HepG2 (cell line): Measurements from ENCODE around the gene TMTC4. TPM values are rescaled to one million over a fixed set of nuclear protein-coding genes. Genes with fewer than 3 reads are reported as not detected.
"Not testable (repeated sequence)": the region's sequence is repeated elsewhere in the genome, so short reads cannot be mapped to it uniquely, and the experiment has no call there.

Experiments
- ATAC-seq: fragments of 200-7000 bp; cut with Tn5 transposase; 3 replicates; pipeline ENCODE4 v1.9.1; 2020; ENCODE audit warnings: mild to moderate bottlenecking, moderate library complexity
- BruUV-seq: library from RNA; stranded (reverse); fragments of 400-500 nt; replicated peaks from 2 replicates; lab custom pipeline; 2021; lab: Mats Ljungman, UMichigan
- CTCF ChIA-PET: fragments of 300-600 bp; formaldehyde crosslinking; extraction: SDS; loops from one replicate; lab custom pipeline; 2021; ENCODE audit warnings: low total read pairs, inconsistent platforms, low intra/inter-chr PET ratio; lab: Yijun Ruan, JAX
- POLR2A ChIA-PET: fragments of 350-600 bp; sonication (Branson Sonifier 250); formaldehyde crosslinking; loops from one replicate; lab custom pipeline; 2020; ENCODE audit warnings: antibody characterized with exemption, inconsistent platforms; lab: Yijun Ruan, JAX
- DNase-seq: peaks from one replicate; pipeline ENCODE4 v3.0.0-alpha.2; 2015; ENCODE audit warnings: low spot score
- FAIRE-seq: peaks from 3 replicates; lab custom pipeline; 2011; peaks lifted over from hg19 to GRCh38; lab: Jason Lieb, UNC
- H2AFZ ChIP-seq: one replicate; pipeline ENCODE4 v1.6.1; 2011; ENCODE audit warnings: low read length, inconsistent platforms
- H3K27ac ChIP-seq: fragments of 300-600 bp; 3 replicates; pipeline ENCODE4 v1.8.0; 2011; ENCODE audit warnings: mixed run types, mild to moderate bottlenecking, mixed read lengths, low read length, inconsistent platforms; ENCODE audit not compliant: insufficient read depth; ENCODE audit errors: extremely low read length
- H3K27me3 ChIP-seq, 2 experiments: fragments of 200-600 bp in 1 of 2; 2 replicates in 1 of 2; 3 replicates in 1 of 2; pipeline versions ENCODE4 v1.6.0 to v1.8.0; 2011; ENCODE audit warnings: low read length in 2 of 2, mild to moderate bottlenecking in 2 of 2, moderate library complexity in 2 of 2, inconsistent platforms in 1 of 2; ENCODE audit not compliant: insufficient read depth in 2 of 2, control insufficient read depth in 1 of 2
- H3K36me3 ChIP-seq, 2 experiments: fragments of 200-600 bp in 1 of 2; replicated peaks in 1 of 2; 2 replicates in 1 of 2; 3 replicates in 1 of 2; pipeline versions ENCODE4 v1.5.1 to v1.8.0; 2011; ENCODE audit warnings: low read length in 2 of 2, inconsistent platforms in 1 of 2; ENCODE audit not compliant: insufficient read depth in 2 of 2, control insufficient read depth in 1 of 2
- H3K4me1 ChIP-seq: 2 replicates; pipeline ENCODE4 v1.5.1; 2012; ENCODE audit warnings: low read length, inconsistent platforms; ENCODE audit not compliant: insufficient read depth
- H3K4me2 ChIP-seq: 2 replicates; pipeline ENCODE4 v1.6.0; 2011; ENCODE audit warnings: low read depth, low read length, inconsistent platforms
- H3K4me3 ChIP-seq, 3 experiments: fragments of 200-600 bp in 1 of 3; sonication (generic), shearing (Covaris generic) in 1 of 3; replicated peaks in 1 of 3; 2 replicates each; pipeline ENCODE4 v1.5.1; 2011 to 2016; ENCODE audit warnings: low read length in 3 of 3, inconsistent platforms in 2 of 3, low read depth in 2 of 3, mild to moderate bottlenecking in 2 of 3, control low read depth in 1 of 3, mixed read lengths in 1 of 3; ENCODE audit not compliant: insufficient read depth in 1 of 3
- H3K79me2 ChIP-seq: one replicate; pipeline ENCODE4 v1.6.1; 2011; ENCODE audit warnings: low read length, inconsistent platforms; ENCODE audit not compliant: insufficient read depth
- H3K9ac ChIP-seq: 2 replicates; pipeline ENCODE4 v1.6.0; 2011; ENCODE audit warnings: mild to moderate bottlenecking, low read depth, low read length, inconsistent platforms; ENCODE audit not compliant: insufficient read depth
- H3K9me3 ChIP-seq: 2 replicates; pipeline ENCODE4 v1.5.1; 2012; ENCODE audit warnings: mild to moderate bottlenecking, low read length
- H4K20me1 ChIP-seq: 2 replicates; pipeline ENCODE4 v1.6.0; 2011; ENCODE audit warnings: inconsistent platforms, mild to moderate bottlenecking, low read length, moderate library complexity; ENCODE audit not compliant: insufficient read depth
- FOXA1 ChIP-seq, 2 experiments: fragments of 450-650 bp in 1 of 2; sonication (generic) in 1 of 2; formaldehyde crosslinking in 1 of 2; IDR thresholded peaks; 2 replicates each; pipeline versions ENCODE4 v1.4.0 to v1.6.1; 2016 to 2020; ENCODE audit warnings: missing genetic modification reagents in 1 of 2
- FOXA3 ChIP-seq: IDR thresholded peaks from 2 replicates; pipeline ENCODE4 v1.6.1; 2016; ENCODE audit warnings: missing genetic modification reagents, missing compliant biosample characterization
- KLF9 ChIP-seq: IDR thresholded peaks from 2 replicates; pipeline ENCODE4 v1.6.1; 2016; ENCODE audit warnings: low read depth
- MAFF ChIP-seq: IDR thresholded peaks from 2 replicates; pipeline ENCODE4 v1.6.1; 2011; ENCODE audit warnings: low read depth, low read length, improper control_type of control experiment
- MAFK ChIP-seq, 2 experiments: IDR thresholded peaks in 1 of 2; conservative IDR thresholded peaks in 1 of 2; 2 replicates each; pipeline ENCODE4 v1.6.1; 2011; ENCODE audit warnings: improper control_type of control experiment in 2 of 2, low read length in 2 of 2
- WGBS: methylation state at CpG from one replicate; pipeline ENCODE4 v1.1.6; 2017; ENCODE audit warnings: low lambda C conversion rate; 5-methylcytosine and 5-hydroxymethylcytosine counted together
- in situ Hi-C: cut with HindIII; loops from 2 replicates; pipeline ENCODE4 v1.10.0; 2017; ENCODE audit warnings: low pct_unique_long_range_greater_than_20kb; ENCODE audit not compliant: extremely low pct_ligation_motif_present
- intact Hi-C: fragments of 100-400 bp; cut with micrococcal nuclease; formaldehyde crosslinking; loops from one replicate; pipeline ENCODE4 v1.10.0; 2022; ENCODE audit not compliant: unreplicated experiment
- polyA plus RNA-seq, 8 experiments: library from polyadenylated mRNA; depleted of rRNA in 3 of 8; stranded (reverse) in 7 of 8; unstranded in 1 of 8; fragments of >200 nt; fragmentation: Illumina TruSeq in 4 of 8; extraction: Trizol in 4 of 8; gene quantifications; 2 replicates each; pipeline versions ENCODE4 v1.2.1 to v1.2.3, GENCODE V29; 2011 to 2016; ENCODE audit warnings: low read depth in 4 of 8, missing spikeins in 1 of 8, mixed read lengths in 1 of 8; ENCODE audit not compliant: insufficient read depth in 1 of 8
- total RNA-seq, 5 experiments: library from RNA; depleted of rRNA; stranded (reverse); fragments of >200 nt; fragmentation: Illumina TruSeq; extraction: Trizol; gene quantifications; 2 replicates each; pipeline ENCODE4 v1.2.3, GENCODE V29; 2016; ENCODE audit warnings: low read depth in 1 of 5
- TF ChIP-seq, protein P1 (sequence below): sonication (generic); formaldehyde crosslinking; IDR thresholded peaks from 2 replicates; pipeline ENCODE4 v1.4.0; 2020; ENCODE audit warnings: missing genetic modification reagents, borderline replicate concordance

Gene TMTC4
- total and polyA plus RNA-seq, 2 of the 13 experiments (the other 11 are each of a cell fraction or from before 2014, with no cell fraction given): 16.0 to 22.6 TPM

DNA sequence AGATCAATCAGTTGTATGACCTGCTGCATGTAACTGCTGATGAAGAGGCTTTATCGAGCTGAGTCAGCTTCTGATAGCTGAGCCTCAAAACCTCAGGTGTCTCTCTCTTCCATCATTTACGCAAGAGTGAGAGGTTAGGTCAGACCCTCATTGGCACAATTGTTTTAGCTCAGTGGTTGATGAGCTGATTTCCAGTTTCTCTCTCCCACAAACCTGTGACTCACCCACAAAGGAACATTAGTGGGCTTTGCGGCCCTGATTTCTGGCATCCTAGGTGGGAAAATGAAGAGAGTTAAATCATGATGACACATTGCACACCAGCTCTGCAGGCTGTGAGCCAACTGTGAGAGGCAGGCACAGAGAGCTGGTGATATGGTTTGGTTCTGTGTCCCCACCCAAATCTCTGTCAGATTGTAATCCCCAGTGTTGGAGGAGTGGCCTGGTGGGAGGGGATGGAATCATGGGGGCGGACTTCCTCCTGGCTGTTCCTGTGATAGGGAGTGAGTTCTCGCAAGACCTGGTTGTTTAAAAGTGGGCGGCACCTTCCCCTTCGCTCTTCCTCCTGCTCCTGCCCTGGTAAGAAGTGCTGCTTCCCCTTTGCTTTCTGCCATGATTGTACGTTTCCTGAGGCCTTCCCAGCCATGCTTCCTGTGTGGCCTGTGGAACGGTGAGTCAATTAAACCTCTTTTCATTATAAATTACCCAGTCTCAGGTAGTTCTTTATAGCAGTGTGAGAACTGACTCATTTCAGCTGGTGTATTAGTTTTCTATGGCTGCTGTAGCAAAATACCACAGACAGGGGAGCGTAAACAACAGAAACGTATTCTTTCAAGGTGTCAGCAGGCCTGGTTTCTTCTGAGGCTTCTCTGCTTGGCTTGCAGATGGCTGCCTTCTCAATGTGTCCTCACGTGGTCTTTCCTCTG is 33.5 kb upstream of the TMTC4 start:
- Histone ChIP-seq H3K27me3 (peaks cover under 1 to 12% of the 10 kb centered on the region in 2 experiments; a peak in 2 of 5 replicates), H3K4me3 (no peak overlapping the region), H3K36me3 (no peaks in the 10 kb centered on the region), H4K20me1 (no peaks in the 10 kb centered on the region), H3K79me2 (no peaks in the 10 kb centered on the region), H3K4me1 (no peaks in the 10 kb centered on the region), H3K9me3 (no peaks in the 10 kb centered on the region), H2AFZ (no peak overlapping the region), H3K4me2 (no peak overlapping the region; the same call in 1 of the 2 replicates), H3K27ac (no peak overlapping the region), H3K9ac (no peak overlapping the region)
- BruUV-seq: no TSS peak
- in situ Hi-C loops (no loop called here), intact Hi-C loops (no loop called here)
- FAIRE-seq: no peak
- ATAC-seq: no peak
- DNase-seq: no peak
- 40% methylated on average over 12 of the region's 12 CpGs for WGBS
- TF ChIP-seq MAFK (conservative IDR thresholded peaks at IDR 0.05 in 1 of 2, IDR thresholded peaks at IDR 0.05 in 1 of 2; ENCODE audit: low read length in 2 of 2): peak; percentile 66 to 74
- TF ChIP-seq MAFF: peak; percentile 70
- TF ChIP-seq KLF9: no peak
- ChIA-PET CTCF (no interaction called here), POLR2A (no interaction called here)

DNA sequence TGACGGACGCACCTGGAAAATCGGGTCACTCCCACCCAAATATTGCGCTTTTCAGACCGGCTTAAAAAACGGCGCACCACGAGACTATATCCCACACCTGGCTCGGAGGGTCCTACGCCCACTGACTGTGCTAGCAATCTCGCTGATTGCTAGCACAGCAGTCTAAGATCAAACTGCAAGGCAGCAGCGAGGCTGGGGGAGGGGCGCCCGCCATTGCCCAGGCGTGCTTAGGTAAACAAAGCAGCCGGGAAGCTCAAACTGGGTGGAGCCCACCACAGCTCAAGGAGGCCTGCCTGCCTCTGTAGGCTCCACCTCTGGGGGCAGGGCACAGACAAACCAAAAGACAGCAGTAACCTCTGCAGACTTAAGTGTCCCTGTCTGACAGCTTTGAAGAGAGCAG is 23.7 kb upstream of the TMTC4 start:
- H3K79me2 ChIP-seq; H3K4me2 ChIP-seq; H2AFZ ChIP-seq; H4K20me1 ChIP-seq; POLR2A ChIA-PET; ATAC-seq; H3K9ac ChIP-seq; H3K4me3 ChIP-seq; H3K27me3 ChIP-seq; CTCF ChIA-PET; H3K9me3 ChIP-seq; BruUV-seq; DNase-seq; H3K27ac ChIP-seq; H3K36me3 ChIP-seq; intact Hi-C loops; FAIRE-seq; TF ChIP-seq FOXA1 (IDR thresholded peaks at IDR 0.05): not testable (repeated sequence)
- in situ Hi-C loops: loop anchor here (25.0 kb wide), 1 partner anchor 414 kb away; no protein-coding TSS in a partner anchor
- TF ChIP-seq FOXA3 (CRISPR knock-in tag) (peak; percentile 31; the same call in 1 of the 2 replicates), FOXA1 (CRISPR knock-in tag; IDR thresholded peaks at IDR 0.05) (0 out of 2 replicates have a peak, but pooled peaks have one; percentile 39)
- TF ChIP-seq, protein P1, sequence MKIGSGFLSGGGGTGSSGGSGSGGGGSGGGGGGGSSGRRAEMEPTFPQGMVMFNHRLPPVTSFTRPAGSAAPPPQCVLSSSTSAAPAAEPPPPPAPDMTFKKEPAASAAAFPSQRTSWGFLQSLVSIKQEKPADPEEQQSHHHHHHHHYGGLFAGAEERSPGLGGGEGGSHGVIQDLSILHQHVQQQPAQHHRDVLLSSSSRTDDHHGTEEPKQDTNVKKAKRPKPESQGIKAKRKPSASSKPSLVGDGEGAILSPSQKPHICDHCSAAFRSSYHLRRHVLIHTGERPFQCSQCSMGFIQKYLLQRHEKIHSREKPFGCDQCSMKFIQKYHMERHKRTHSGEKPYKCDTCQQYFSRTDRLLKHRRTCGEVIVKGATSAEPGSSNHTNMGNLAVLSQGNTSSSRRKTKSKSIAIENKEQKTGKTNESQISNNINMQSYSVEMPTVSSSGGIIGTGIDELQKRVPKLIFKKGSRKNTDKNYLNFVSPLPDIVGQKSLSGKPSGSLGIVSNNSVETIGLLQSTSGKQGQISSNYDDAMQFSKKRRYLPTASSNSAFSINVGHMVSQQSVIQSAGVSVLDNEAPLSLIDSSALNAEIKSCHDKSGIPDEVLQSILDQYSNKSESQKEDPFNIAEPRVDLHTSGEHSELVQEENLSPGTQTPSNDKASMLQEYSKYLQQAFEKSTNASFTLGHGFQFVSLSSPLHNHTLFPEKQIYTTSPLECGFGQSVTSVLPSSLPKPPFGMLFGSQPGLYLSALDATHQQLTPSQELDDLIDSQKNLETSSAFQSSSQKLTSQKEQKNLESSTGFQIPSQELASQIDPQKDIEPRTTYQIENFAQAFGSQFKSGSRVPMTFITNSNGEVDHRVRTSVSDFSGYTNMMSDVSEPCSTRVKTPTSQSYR (CRISPR knock-in tag): peak; percentile 71
- H3K4me1 ChIP-seq: peaks cover 12% of the 10 kb centered on the region
- WGBS: no CpG with 5 or more reads among the region's 16 CpGs
